Esophagus muscularis mucosa (tissue), 4 donors: ENCODE data around the gene RBM34. TPM values are rescaled to one million over a fixed set of nuclear protein-coding genes. Genes with fewer than 3 reads are reported as not detected.
A peak's percentile ranks its signal among the peaks of the same experiment; 100 is the strongest.
"Not testable (repeated sequence)": the region's sequence is repeated elsewhere in the genome, so short reads cannot be mapped to it uniquely, and the experiment has no call there.

Source experiments
- DNase-seq: peaks from one replicate; pipeline ENCODE4 v3.0.0-alpha.2; 2017; ENCODE audit errors: extremely low spot score
- H3K27ac ChIP-seq, 4 donors: fragments of 200-600 bp; sonication (generic); replicated peaks in 1 of 4; 1 replicate in 3 of 4; 2 replicates in 1 of 4; pipeline ENCODE4 v1.5.1; 2016 to 2019; ENCODE audit warnings: mild to moderate bottlenecking in 1 of 4
- H3K27me3 ChIP-seq, 4 donors: fragments of 200-600 bp; sonication (generic); one replicate each; pipeline versions ENCODE4 v1.5.1 to v1.6.0; 2016 to 2019
- H3K36me3 ChIP-seq, 4 donors: fragments of 200-600 bp; sonication (generic); one replicate each; pipeline ENCODE4 v1.5.1; 2016 to 2019
- H3K4me1 ChIP-seq, 4 donors: fragments of 200-600 bp; sonication (generic); one replicate each; pipeline ENCODE4 v1.5.1; 2016 to 2019
- H3K4me3 ChIP-seq, 4 donors: fragments of 200-600 bp; sonication (generic); 1 replicate in 2 of 4; 2 replicates in 2 of 4; pipeline ENCODE4 v1.5.1; 2016 to 2019; ENCODE audit warnings: mild to moderate bottlenecking in 4 of 4, moderate library complexity in 1 of 4
- H3K9me3 ChIP-seq, 4 donors: fragments of 200-600 bp; sonication (generic); 1 replicate in 3 of 4; 2 replicates in 1 of 4; pipeline ENCODE4 v1.5.1; 2016 to 2019
- EP300 ChIP-seq: sonication (generic); formaldehyde crosslinking; IDR thresholded peaks from one replicate; pipeline ENCODE4 v1.6.1; 2017; ENCODE audit warnings: antibody characterized with exemption
- POLR2A ChIP-seq: fragments of 450-650 bp; IDR thresholded peaks from one replicate; pipeline ENCODE4 v1.6.1; 2017; ENCODE audit warnings: antibody characterized with exemption, moderate library complexity, mild to moderate bottlenecking, low read depth
- POLR2AphosphoS5 ChIP-seq, 2 donors: sonication (generic); formaldehyde crosslinking; IDR thresholded peaks; one replicate each; pipeline ENCODE4 v1.6.1; 2017; ENCODE audit warnings: antibody characterized with exemption in 2 of 2
- WGBS: methylation state at CpG from one replicate; pipeline ENCODE4 v1.1.5; 2018; 5-methylcytosine and 5-hydroxymethylcytosine counted together
- intact Hi-C: fragments of 100-400 bp; cut with DNase I; formaldehyde crosslinking; loops from one replicate; pipeline ENCODE4 v1.15.1; 2023
- total RNA-seq, 4 donors: library from RNA; depleted of rRNA; stranded (reverse); fragments of >200 nt; gene quantifications; one replicate each; pipeline versions ENCODE4 v1.1.0 to v1.2.1, GENCODE V29; 2016
- TF ChIP-seq, protein P1 (sequence below), 3 experiments: fragments of 200-600 bp in 2 of 3; fragments of 450-650 bp in 1 of 3; sonication (generic) in 2 of 3; IDR thresholded peaks; one replicate each; pipeline ENCODE4 v1.5.1; 2017 to 2019; ENCODE audit warnings: antibody characterized with exemption in 3 of 3, mild to moderate bottlenecking in 2 of 3, moderate library complexity in 1 of 3

The RBM34 gene
- total RNA-seq, 4 donors from 2014 or later, result 41.9 to 57.2 (median 53.4) TPM

GRCh38 chr1:235161685-235162327 lies 756 bp upstream of the RBM34 start:
- no peaks in the 10 kb centered on the region for H3K9me3 ChIP-seq
- H3K36me3 ChIP-seq, result peaks cover 0 to 31% (median 22%) of the 10 kb centered on the region in 4 donors
- H3K27me3 ChIP-seq, result no peaks in the 10 kb centered on the region
- 66% methylated on average over 21 of the region's 21 CpGs for WGBS
- TF ChIP-seq, protein P1, sequence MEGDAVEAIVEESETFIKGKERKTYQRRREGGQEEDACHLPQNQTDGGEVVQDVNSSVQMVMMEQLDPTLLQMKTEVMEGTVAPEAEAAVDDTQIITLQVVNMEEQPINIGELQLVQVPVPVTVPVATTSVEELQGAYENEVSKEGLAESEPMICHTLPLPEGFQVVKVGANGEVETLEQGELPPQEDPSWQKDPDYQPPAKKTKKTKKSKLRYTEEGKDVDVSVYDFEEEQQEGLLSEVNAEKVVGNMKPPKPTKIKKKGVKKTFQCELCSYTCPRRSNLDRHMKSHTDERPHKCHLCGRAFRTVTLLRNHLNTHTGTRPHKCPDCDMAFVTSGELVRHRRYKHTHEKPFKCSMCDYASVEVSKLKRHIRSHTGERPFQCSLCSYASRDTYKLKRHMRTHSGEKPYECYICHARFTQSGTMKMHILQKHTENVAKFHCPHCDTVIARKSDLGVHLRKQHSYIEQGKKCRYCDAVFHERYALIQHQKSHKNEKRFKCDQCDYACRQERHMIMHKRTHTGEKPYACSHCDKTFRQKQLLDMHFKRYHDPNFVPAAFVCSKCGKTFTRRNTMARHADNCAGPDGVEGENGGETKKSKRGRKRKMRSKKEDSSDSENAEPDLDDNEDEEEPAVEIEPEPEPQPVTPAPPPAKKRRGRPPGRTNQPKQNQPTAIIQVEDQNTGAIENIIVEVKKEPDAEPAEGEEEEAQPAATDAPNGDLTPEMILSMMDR (IDR thresholded peaks at IDR 0.05), result no peak
- TF ChIP-seq POLR2AphosphoS5 (IDR thresholded peaks at IDR 0.05) (no peak), POLR2A (no peak), EP300 (no peak)
- H3K4me1 ChIP-seq, result peaks cover 17 to 43% (median 35%) of the 10 kb centered on the region in 4 donors
- DNase-seq, result no peak
- H3K27ac ChIP-seq, result peak overlapping the region; percentile 86 to 94 (median 90)
- intact Hi-C loops, result loop anchor here (10.0 kb wide), 1 partner anchor 57 kb away; no protein-coding TSS in a partner anchor
- H3K4me3 ChIP-seq, result peak overlapping the region; percentile 74 to 84 (median 80)

DNA sequence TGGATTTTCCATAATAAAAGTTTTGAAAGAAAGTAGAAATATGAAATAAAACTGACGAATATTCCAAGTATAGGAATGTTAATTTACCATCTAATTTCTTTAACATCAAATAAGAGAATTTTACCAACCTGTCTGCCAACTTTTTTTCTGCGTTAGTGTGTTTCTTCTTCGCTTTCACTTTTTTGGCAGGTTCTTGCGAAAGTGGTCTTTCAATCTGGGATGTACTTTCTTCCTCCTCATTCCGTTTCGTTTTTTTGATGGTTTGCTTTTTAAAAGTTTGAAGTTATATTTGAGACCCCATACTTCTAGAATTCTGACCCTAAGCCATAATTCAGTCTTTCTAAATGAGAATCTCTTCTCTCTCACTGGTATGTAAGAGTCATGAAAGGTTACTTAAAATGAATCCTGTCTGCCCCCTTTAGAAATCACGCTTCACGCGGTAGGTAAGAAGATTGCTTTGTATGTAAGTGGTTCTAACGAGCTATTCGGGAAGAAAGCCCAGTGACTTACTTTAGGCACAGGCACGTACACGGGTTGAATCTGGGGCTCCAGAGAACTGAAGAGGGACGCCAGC lies 580 bp downstream of the RBM34 start:
- peak overlapping the region; percentile 86 to 94 (median 90) for H3K27ac ChIP-seq
- no peak for TF ChIP-seq EP300
- peaks cover 0 to 43% (median 34%) of the 10 kb centered on the region in 4 donors for H3K36me3 ChIP-seq
- intact Hi-C loops, result loop anchor here (10.0 kb wide), 1 partner anchor 56 kb away; no protein-coding TSS in a partner anchor
- 5% methylated on average over 13 of the region's 14 CpGs for WGBS
- no peak for DNase-seq
- H3K4me1 ChIP-seq, result peaks cover 17 to 46% (median 36%) of the 10 kb centered on the region in 4 donors
- H3K4me3 ChIP-seq, result peak overlapping the region; percentile 74 to 84 (median 80)
- no peaks in the 10 kb centered on the region for H3K9me3 ChIP-seq
- no peaks in the 10 kb centered on the region for H3K27me3 ChIP-seq

- WGBS, result 85% methylated on average over 9 of the region's 9 CpGs
- H3K27ac ChIP-seq, result peak overlapping the region in 1 of 4 donors; percentile 93
- peak overlapping the region; percentile 74 to 84 (median 80) for H3K4me3 ChIP-seq
- not testable (repeated sequence) for H3K27me3 ChIP-seq, DNase-seq, H3K9me3 ChIP-seq
- H3K4me1 ChIP-seq, result peaks cover 17 to 46% (median 36%) of the 10 kb centered on the region in 4 donors
- intact Hi-C loops, result loop anchor here (10.0 kb wide), 1 partner anchor 55 kb away; no protein-coding TSS in a partner anchor
- peaks cover 0 to 48% (median 36%) of the 10 kb centered on the region in 4 donors for H3K36me3 ChIP-seq
These were observed 1.1 kb downstream of the RBM34 start for GRCh38 chr1:235159930-235160329.

- H3K36me3 ChIP-seq, result peaks cover 0 to 55% (median 42%) of the 10 kb centered on the region in 4 donors
- H3K27ac ChIP-seq, intact Hi-C loops, H3K9me3 ChIP-seq, DNase-seq, H3K27me3 ChIP-seq: not testable (repeated sequence)
- WGBS, result 98% methylated on average over 9 of the region's 9 CpGs
- peak overlapping the region in 1 of 4 donors; percentile 74 for H3K4me3 ChIP-seq
- peaks cover 17 to 46% (median 36%) of the 10 kb centered on the region in 4 donors for H3K4me1 ChIP-seq
These were observed 1.8 kb downstream of the RBM34 start for GRCh38 chr1:235159284-235159683.

- WGBS, result 91% methylated on average over 6 of the region's 6 CpGs
- Histone ChIP-seq H3K27me3 (no peaks in the 10 kb centered on the region), H3K4me3 (no peak overlapping the region), H3K27ac (no peak overlapping the region), H3K4me1 (peaks cover 17 to 46% (median 36%) of the 10 kb centered on the region in 4 donors), H3K36me3 (peaks cover 0 to 61% (median 48%) of the 10 kb centered on the region in 4 donors), H3K9me3 (no peaks in the 10 kb centered on the region)
- intact Hi-C loops, result no loop called here
- TF ChIP-seq POLR2AphosphoS5 (IDR thresholded peaks at IDR 0.05) (no peak), EP300 (no peak), POLR2A (no peak)
- TF ChIP-seq, protein P1 (IDR thresholded peaks at IDR 0.05), result no peak
- no peak for DNase-seq
These were observed 2.4 kb downstream of the RBM34 start for GRCh38 chr1:235158680-235159079.

DNA sequence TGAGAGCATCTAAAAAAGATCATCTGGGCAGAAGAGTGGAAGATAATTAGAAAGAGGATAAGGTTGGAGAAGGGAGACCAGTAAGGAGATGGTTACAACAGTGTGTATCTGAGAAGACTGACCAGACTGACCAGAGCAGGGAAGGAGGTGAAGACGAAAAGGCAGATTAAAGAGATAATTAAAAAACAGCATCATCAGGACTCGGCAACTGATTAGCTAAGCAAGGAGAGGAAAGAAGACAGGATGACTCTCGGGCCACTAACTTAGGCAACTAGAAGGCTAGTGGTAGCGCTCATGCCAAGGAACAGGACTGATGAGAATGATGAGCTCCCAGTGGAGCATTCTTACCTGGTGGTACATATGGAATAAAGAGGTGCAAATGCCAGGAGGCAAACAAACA lies 3.9 kb downstream of the RBM34 start:
- Histone ChIP-seq H3K36me3 (peaks cover 4 to 75% (median 63%) of the 10 kb centered on the region in 4 donors), H3K9me3 (no peaks in the 10 kb centered on the region), H3K4me1 (peaks cover 17 to 44% (median 36%) of the 10 kb centered on the region in 4 donors), H3K27me3 (no peaks in the 10 kb centered on the region), H3K27ac (no peak overlapping the region), H3K4me3 (no peak overlapping the region)
- TF ChIP-seq POLR2A, result no peak
- no peak for TF ChIP-seq POLR2AphosphoS5 (IDR thresholded peaks at IDR 0.05)
- no peak for TF ChIP-seq EP300
- TF ChIP-seq, protein P1 (IDR thresholded peaks at IDR 0.05), result no peak
- no peak for DNase-seq
- 90% methylated on average over 4 of the region's 4 CpGs for WGBS
- intact Hi-C loops, result no loop called here
